ENCODE data around the gene ACAA2.

GRCh38 chr18:49757513-49758262 lies 55.6 kb downstream of the ACAA2 start:
- TF ChIP-seq, protein P1, sequence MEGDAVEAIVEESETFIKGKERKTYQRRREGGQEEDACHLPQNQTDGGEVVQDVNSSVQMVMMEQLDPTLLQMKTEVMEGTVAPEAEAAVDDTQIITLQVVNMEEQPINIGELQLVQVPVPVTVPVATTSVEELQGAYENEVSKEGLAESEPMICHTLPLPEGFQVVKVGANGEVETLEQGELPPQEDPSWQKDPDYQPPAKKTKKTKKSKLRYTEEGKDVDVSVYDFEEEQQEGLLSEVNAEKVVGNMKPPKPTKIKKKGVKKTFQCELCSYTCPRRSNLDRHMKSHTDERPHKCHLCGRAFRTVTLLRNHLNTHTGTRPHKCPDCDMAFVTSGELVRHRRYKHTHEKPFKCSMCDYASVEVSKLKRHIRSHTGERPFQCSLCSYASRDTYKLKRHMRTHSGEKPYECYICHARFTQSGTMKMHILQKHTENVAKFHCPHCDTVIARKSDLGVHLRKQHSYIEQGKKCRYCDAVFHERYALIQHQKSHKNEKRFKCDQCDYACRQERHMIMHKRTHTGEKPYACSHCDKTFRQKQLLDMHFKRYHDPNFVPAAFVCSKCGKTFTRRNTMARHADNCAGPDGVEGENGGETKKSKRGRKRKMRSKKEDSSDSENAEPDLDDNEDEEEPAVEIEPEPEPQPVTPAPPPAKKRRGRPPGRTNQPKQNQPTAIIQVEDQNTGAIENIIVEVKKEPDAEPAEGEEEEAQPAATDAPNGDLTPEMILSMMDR (IDR thresholded peaks at IDR 0.05), result no peak
- no peak for TF ChIP-seq EZH2 (IDR thresholded peaks at IDR 0.05)
- no peak for TF ChIP-seq EZH2phosphoT487 (IDR thresholded peaks at IDR 0.05)

Measured in neural progenitor cell (in vitro differentiated cells).